GM12864 (cell line): Measurements from ENCODE around the gene EML3.

Experiments
- DNase-seq: peaks from one replicate; pipeline ENCODE4 v3.0.0-alpha.2; 2011; ENCODE audit warnings: low read depth
- H3K4me3 ChIP-seq: 2 replicates; pipeline ENCODE4 v1.5.1; 2011; ENCODE audit warnings: mild to moderate bottlenecking, low read depth, low read length, control low read depth
- CTCF ChIP-seq: IDR thresholded peaks from 2 replicates; pipeline ENCODE4 v1.5.1; 2011; ENCODE audit warnings: low read depth, mild to moderate bottlenecking, moderate library complexity, low read length, control low read depth, inconsistent platforms; ENCODE audit errors: missing control alignments

Gene EML3

DNA sequence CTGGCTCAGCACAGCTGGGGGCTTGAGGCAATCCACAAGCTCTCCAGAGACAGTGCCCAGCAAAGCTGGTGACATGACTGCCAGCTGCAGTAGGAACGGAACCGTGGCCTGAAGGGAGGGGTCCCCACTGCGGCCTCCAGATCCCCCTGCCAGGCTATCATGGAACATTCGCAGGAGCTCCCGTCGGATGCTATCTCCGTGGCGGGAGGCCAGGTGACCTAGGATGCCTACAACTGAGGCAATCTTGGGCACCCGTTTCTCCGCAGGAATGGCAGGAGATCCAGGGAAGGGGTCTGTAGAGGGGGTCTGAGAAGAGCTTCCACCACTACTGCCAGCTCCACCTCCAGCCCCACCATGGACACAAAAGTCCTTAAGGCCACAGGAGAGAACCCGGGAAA, 36.4 kb upstream of the EML3 start:
- no peak for DNase-seq
- no peak for TF ChIP-seq CTCF

DNA sequence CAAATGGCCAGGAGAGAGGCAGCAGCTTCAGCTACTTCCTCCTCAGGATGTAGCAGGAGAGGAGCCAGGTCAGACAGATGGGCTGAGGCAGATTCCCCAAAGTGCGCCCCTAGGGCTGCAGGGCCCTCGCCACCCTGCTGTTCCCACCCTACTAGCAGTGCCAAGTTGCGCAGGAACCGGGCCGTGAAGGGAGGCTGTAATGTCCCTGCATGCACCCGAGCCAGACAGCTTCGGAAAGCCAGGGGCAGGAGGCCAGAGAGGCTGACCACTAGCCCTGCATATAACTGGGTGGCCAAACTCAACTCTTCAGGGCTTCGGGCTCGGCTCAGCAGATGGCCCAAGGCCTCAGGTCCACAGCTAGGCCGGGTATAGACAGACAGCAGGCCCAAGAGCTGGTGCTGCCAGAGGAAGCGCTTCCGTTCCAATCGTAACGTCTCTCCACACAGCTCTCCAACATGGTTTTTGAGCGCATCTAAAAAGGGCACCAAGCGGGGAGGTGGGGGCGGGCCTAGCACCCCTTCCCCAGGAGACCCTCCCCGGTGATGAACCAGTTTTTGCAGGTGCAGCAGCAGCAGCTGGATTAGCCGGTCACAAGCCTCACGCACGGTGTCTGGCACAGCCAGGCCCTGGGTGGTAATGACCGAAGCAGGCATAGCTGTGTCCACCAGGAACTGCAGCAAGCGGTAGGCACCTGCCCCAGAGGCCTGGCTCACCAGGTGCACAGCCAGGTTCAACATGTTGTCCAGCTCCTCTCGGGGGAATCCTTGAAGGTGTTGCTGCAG, 35.8 kb upstream of the EML3 start:
- TF ChIP-seq CTCF = no peak
- DNase-seq = no peak
- no peak overlapping the region for H3K4me3 ChIP-seq

More for the DNA sequence above, 36.4 kb upstream of the EML3 start:
- no peak overlapping the region for H3K4me3 ChIP-seq

DNA sequence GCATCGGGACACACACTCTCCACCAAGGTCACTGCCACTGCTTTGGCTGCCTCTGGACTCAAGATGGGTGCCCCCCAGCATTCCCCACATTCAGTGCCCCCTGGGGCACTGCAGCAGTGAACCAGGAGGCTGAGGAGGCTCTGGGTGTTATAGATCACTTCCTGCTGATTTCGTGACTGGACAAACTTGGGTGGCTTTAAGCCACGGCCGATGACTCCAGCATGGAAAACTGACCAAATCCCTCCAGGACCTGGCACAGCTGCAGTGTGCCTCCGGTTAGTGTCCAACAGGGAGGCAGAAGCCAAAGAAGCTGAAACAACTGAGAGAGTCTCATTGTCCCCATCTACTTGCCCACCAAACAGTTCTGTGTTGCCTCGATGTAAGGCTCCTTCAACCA, 35.0 kb upstream of the EML3 start:
- no peak for DNase-seq
- no peak for TF ChIP-seq CTCF
- H3K4me3 ChIP-seq = no peak overlapping the region

GRCh38 chr11:62646825-62647608, 34.4 kb upstream of the EML3 start:
- H3K4me3 ChIP-seq = no peak overlapping the region
- no peak for TF ChIP-seq CTCF
- no peak for DNase-seq

DNA sequence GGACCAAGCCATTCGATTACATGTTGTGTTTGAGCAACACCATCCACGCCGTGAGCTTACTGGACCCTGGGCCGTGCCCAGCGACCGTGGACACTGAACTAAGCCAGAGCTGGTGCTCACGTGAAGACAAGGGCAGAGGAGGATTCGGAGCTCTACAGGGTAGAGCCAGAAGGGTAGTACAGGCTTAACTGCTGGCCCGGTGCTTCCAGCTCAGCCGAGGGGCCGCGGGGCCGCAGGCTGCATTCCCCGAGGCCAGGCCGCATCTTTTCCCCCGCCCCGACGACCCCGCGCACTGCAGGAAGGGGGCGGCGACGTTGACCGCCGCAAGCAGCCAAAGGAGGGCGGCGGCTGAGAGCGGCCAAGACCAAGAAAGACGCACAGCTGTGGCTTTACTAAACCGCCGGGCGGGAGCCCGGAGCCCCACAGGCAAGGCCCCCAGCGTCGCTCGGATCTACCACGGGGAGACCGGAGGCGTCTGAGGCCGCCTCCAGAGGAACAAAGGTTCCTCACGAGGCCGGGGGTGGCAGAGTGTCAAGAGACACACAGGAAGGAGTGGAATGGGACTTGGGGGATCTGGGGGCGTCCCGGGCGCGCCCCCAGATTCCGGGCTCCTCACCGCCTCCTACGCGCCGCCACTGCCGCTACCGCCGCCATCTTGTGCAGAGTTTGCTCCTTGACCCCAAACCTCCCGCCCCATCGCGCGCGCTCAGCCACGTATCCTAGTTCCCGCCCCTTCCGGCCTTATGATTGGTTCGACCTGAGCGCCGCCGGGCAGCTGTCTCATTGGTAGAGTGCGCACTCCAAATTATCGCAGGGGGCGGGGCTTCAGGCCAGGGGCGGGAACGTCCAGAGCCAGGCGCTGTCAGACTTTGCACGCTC, 33.6 kb upstream of the EML3 start, which contains the start of gene GANAB:
Gene GANAB, minus strand, starts transcription at position 668 of the 879 bp plus-strand sequence. Its CDS starts 14 bp downstream, at position 654.
- TF ChIP-seq CTCF = no peak
- peak; percentile 93 for DNase-seq

GRCh38 chr11:62645671-62645945, 33.0 kb upstream of the EML3 start:
- TF ChIP-seq CTCF = no peak
- no peak for DNase-seq

More for the DNA sequence above, 33.6 kb upstream of the EML3 start, which contains the start of gene GANAB:
- peak within 1 kb of the TSS; percentile 76 for H3K4me3 ChIP-seq

More at GRCh38 chr11:62645671-62645945, 33.0 kb upstream of the EML3 start:
- peak overlapping the region; percentile 76 for H3K4me3 ChIP-seq
